MM.1S (cell line): ENCODE measurements around the gene GRIK2.

Experiments used
- DNase-seq: peaks from one replicate; pipeline ENCODE4 v3.0.0-alpha.2; 2015
- H2AFZ ChIP-seq: fragments of 300-600 bp; sonication (generic); 2 replicates; pipeline ENCODE4 v1.6.0; 2016; ENCODE audit warnings: antibody characterized with exemption, low read length
- H3F3A ChIP-seq: fragments of 300-600 bp; sonication (generic); 2 replicates; pipeline ENCODE4 v1.6.1; 2016; ENCODE audit warnings: mild to moderate bottlenecking, antibody characterized with exemption, low read length, moderate library complexity, mixed read lengths; ENCODE audit not compliant: insufficient read depth
- H3K27ac ChIP-seq: fragments of 300-600 bp; sonication (generic); 2 replicates; pipeline ENCODE4 v1.5.1; 2016; ENCODE audit warnings: mild to moderate bottlenecking, low read length
- H3K27me3 ChIP-seq: fragments of 300-600 bp; sonication (generic); replicated peaks from 2 replicates; pipeline ENCODE4 v1.6.0; 2016; ENCODE audit warnings: low read length; ENCODE audit not compliant: insufficient read depth
- H3K36me3 ChIP-seq: fragments of 300-600 bp; sonication (generic); replicated peaks from 2 replicates; pipeline ENCODE4 v1.6.1; 2016; ENCODE audit warnings: mild to moderate bottlenecking, low read length, mixed read lengths; ENCODE audit not compliant: insufficient read depth
- H3K4me1 ChIP-seq: fragments of 300-600 bp; sonication (generic); 2 replicates; pipeline ENCODE4 v1.6.1; 2016; ENCODE audit warnings: low read length, mixed read lengths
- H3K4me2 ChIP-seq: fragments of 300-600 bp; sonication (generic); 2 replicates; pipeline ENCODE4 v1.6.0; 2016; ENCODE audit warnings: low read depth, low read length
- H3K4me3 ChIP-seq: fragments of 300-600 bp; sonication (generic); 2 replicates; pipeline ENCODE4 v1.5.1; 2016; ENCODE audit warnings: low read length, mixed read lengths
- H3K79me2 ChIP-seq: fragments of 300-600 bp; sonication (generic); 2 replicates; pipeline ENCODE4 v1.6.1; 2016; ENCODE audit warnings: mixed run types, low read length, mixed read lengths
- H3K9ac ChIP-seq: fragments of 300-600 bp; sonication (generic); 2 replicates; pipeline ENCODE4 v1.6.1; 2016; ENCODE audit warnings: low read length, mixed read lengths
- H3K9me2 ChIP-seq: fragments of 300-600 bp; sonication (generic); replicated peaks from 2 replicates; pipeline ENCODE4 v1.6.1; 2016; ENCODE audit warnings: mild to moderate bottlenecking, low read length, mixed read lengths; ENCODE audit not compliant: insufficient read depth
- H3K9me3 ChIP-seq: fragments of 300-600 bp; sonication (generic); replicated peaks from 2 replicates; pipeline ENCODE4 v1.6.1; 2016; ENCODE audit warnings: mild to moderate bottlenecking, low read length, mixed read lengths; ENCODE audit not compliant: insufficient read depth
- H4K20me1 ChIP-seq: fragments of 300-600 bp; sonication (generic); 2 replicates; pipeline ENCODE4 v1.6.1; 2016; ENCODE audit warnings: mild to moderate bottlenecking, low read length, moderate library complexity, mixed read lengths; ENCODE audit not compliant: insufficient read depth
- EZH2 ChIP-seq: fragments of 300-600 bp; sonication (generic); optimal IDR thresholded peaks from 2 replicates; pipeline ENCODE3; 2017; ENCODE audit warnings: low read depth, mild to moderate bottlenecking, antibody characterized with exemption, low read length, mixed read lengths
- EZH2phosphoT487 ChIP-seq: fragments of 300-600 bp; sonication (generic); IDR thresholded peaks from 2 replicates; pipeline ENCODE4 v1.6.1; 2018; ENCODE audit warnings: antibody characterized with exemption, low read length
- TF ChIP-seq, protein P1 (sequence below): fragments of 300-600 bp; sonication (generic); IDR thresholded peaks from 2 replicates; pipeline ENCODE4 v1.5.1; 2016; ENCODE audit warnings: antibody characterized with exemption, low read length, mixed read lengths

GRIK2 gene

DNA sequence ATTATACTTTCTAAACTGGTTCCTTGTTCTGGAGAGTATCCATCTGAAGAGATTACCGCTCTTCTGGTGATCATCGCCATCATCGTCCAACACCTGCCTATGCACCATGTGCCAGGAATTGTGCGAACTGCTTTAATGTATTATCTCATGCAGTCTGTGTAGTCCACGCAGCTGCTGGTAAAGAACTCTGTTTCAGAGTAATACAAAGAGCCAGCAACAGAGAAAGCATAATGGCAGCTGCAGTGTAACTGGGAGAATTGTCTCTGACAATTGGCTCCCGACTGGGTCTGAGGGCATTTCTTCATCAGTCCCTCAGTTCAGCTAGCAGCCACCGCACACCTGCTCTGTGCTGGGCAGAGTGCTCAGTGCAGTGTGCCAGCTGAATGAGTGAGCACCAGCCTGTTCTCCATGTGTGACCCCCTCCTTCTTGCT, 383.4 kb downstream of the GRIK2 start:
- Histone ChIP-seq H3K4me3 (no peak overlapping the region), H3K36me3 (no peaks in the 10 kb centered on the region), H3F3A (no peaks in the 10 kb centered on the region), H3K9me3 (no peaks in the 10 kb centered on the region), H4K20me1 (no peaks in the 10 kb centered on the region), H3K27ac (no peak overlapping the region), H2AFZ (no peak overlapping the region), H3K9ac (no peak overlapping the region), H3K27me3 (no peaks in the 10 kb centered on the region), H3K4me2 (no peak overlapping the region), H3K9me2 (no peaks in the 10 kb centered on the region), H3K4me1 (no peaks in the 10 kb centered on the region), H3K79me2 (no peaks in the 10 kb centered on the region)
- no peak for DNase-seq
- TF ChIP-seq EZH2phosphoT487 (no peak), EZH2 (no peak)
- TF ChIP-seq, protein P1, sequence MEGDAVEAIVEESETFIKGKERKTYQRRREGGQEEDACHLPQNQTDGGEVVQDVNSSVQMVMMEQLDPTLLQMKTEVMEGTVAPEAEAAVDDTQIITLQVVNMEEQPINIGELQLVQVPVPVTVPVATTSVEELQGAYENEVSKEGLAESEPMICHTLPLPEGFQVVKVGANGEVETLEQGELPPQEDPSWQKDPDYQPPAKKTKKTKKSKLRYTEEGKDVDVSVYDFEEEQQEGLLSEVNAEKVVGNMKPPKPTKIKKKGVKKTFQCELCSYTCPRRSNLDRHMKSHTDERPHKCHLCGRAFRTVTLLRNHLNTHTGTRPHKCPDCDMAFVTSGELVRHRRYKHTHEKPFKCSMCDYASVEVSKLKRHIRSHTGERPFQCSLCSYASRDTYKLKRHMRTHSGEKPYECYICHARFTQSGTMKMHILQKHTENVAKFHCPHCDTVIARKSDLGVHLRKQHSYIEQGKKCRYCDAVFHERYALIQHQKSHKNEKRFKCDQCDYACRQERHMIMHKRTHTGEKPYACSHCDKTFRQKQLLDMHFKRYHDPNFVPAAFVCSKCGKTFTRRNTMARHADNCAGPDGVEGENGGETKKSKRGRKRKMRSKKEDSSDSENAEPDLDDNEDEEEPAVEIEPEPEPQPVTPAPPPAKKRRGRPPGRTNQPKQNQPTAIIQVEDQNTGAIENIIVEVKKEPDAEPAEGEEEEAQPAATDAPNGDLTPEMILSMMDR: no peak

DNA sequence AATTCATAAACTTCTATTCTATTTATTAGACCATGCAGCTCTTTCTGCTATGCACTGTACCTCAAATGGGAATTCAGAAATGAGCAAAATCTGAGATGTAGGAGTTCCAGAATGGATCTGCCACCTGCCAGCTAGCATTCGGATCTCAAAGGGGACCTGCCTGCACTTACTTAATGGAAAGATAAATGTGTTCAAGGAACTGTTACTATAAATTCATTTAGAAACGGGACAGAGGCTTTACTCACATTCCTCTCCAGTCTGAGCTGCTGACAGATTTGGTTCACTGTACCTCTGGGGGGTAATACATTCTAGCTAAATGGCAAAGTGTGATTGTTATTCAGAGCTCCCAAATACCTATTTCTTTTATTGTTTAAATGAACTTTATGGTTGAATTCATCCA, 384.1 kb downstream of the GRIK2 start:
- H3K9me3 ChIP-seq: no peaks in the 10 kb centered on the region
- H3K27ac ChIP-seq: no peak overlapping the region
- no peak overlapping the region for H3K4me2 ChIP-seq
- TF ChIP-seq, protein P1: no peak
- no peak for TF ChIP-seq EZH2phosphoT487
- TF ChIP-seq EZH2: no peak
- H3K4me3 ChIP-seq: no peak overlapping the region
- H3K4me1 ChIP-seq: no peaks in the 10 kb centered on the region
- H4K20me1 ChIP-seq: no peaks in the 10 kb centered on the region
- no peaks in the 10 kb centered on the region for H3K27me3 ChIP-seq
- no peaks in the 10 kb centered on the region for H3K79me2 ChIP-seq
- H3K9me2 ChIP-seq: no peaks in the 10 kb centered on the region
- no peaks in the 10 kb centered on the region for H3K36me3 ChIP-seq
- H2AFZ ChIP-seq: no peak overlapping the region
- H3K9ac ChIP-seq: no peak overlapping the region
- no peaks in the 10 kb centered on the region for H3F3A ChIP-seq
- no peak for DNase-seq

DNA sequence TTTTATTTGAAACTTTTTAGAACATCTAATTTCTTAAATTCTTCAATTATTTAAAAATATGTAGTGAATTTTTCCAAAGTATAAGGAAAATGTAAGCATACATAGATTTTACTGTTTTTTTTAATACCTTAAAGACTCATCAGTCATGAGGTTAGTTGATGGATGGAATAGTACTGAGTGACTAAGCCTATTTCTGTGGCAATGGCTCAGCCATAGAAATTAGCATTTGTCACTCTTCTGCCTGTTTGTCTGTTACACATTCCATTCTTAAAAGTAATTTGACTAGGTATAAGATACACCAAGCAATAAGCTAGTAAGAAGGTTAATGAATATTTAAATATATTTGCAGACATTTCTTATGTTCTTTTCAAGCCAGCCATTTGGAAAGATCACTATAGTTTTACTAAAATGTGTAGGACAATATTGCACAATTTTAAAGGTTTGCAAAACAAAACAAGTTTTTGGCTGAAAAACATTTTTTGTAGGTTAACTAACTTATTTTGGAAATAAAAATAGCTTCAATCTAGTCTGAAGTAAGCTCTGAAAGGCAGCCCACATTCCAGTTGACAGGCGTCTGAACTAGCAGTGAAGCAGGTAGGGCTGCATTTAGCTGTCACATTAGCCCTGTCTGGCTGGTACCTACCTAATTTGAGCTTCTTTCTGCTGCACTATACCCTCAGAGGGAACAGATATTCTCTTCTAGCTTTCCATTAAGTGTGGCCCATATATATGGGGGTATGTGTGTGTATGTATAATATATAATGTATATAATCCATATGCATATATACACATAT, 385.7 kb downstream of the GRIK2 start:
- no peaks in the 10 kb centered on the region for H3K4me1 ChIP-seq
- H3K36me3 ChIP-seq: no peaks in the 10 kb centered on the region
- no peak for DNase-seq
- TF ChIP-seq EZH2phosphoT487: no peak
- TF ChIP-seq, protein P1: no peak
- no peak for TF ChIP-seq EZH2
- H3K9ac ChIP-seq: no peak overlapping the region
- H3K9me2 ChIP-seq: no peaks in the 10 kb centered on the region
- no peak overlapping the region for H3K27ac ChIP-seq
- H3K4me3 ChIP-seq: no peak overlapping the region
- H3F3A ChIP-seq: no peaks in the 10 kb centered on the region
- H2AFZ ChIP-seq: no peak overlapping the region
- no peaks in the 10 kb centered on the region for H3K27me3 ChIP-seq
- no peak overlapping the region for H3K4me2 ChIP-seq
- H4K20me1 ChIP-seq: no peaks in the 10 kb centered on the region
- H3K79me2 ChIP-seq: no peaks in the 10 kb centered on the region
- H3K9me3 ChIP-seq: no peaks in the 10 kb centered on the region
